Left lung (tissue), 14 donors: Measurements from ENCODE around the gene SETD2. TPM values are rescaled to one million over a fixed set of nuclear protein-coding genes. Genes with fewer than 3 reads are reported as not detected.
"Not testable (repeated sequence)": the region's sequence is repeated elsewhere in the genome, so short reads cannot be mapped to it uniquely, and the experiment has no call there.

Experiments used
- ATAC-seq: fragments of 200-7000 bp; cut with Tn5 transposase; one replicate; pipeline ENCODE4 v1.9.1; 2020; ENCODE audit warnings: moderate library complexity
- DNase-seq, 4 donors: peaks; one replicate each; pipeline ENCODE4 v3.0.0-alpha.2; 2013 to 2020
- H3K27ac ChIP-seq, 2 donors: fragments of 200-600 bp; sonication (generic) in 1 of 2; one replicate each; pipeline versions ENCODE4 v1.5.0 to v1.8.0; 2020 to 2021
- H3K27me3 ChIP-seq, 2 donors: fragments of 200-600 bp; sonication (generic) in 1 of 2; one replicate each; pipeline versions ENCODE4 v1.5.0 to v1.8.0; 2020 to 2021
- H3K36me3 ChIP-seq, 2 donors: fragments of 200-600 bp; sonication (generic) in 1 of 2; one replicate each; pipeline versions ENCODE4 v1.5.0 to v1.8.0; 2020 to 2021
- H3K4me1 ChIP-seq, 2 donors: fragments of 200-600 bp; one replicate each; pipeline ENCODE4 v1.8.0; 2021
- H3K4me3 ChIP-seq, 2 donors: fragments of 200-600 bp; sonication (generic) in 1 of 2; one replicate each; pipeline versions ENCODE4 v1.5.0 to v1.8.0; 2020 to 2021; ENCODE audit warnings: mild to moderate bottlenecking in 1 of 2
- H3K9me3 ChIP-seq, 2 donors: fragments of 200-600 bp; sonication (generic) in 1 of 2; one replicate each; pipeline versions ENCODE4 v1.5.0 to v1.8.0; 2020 to 2021
- CTCF ChIP-seq, 2 donors: fragments of 200-600 bp; sonication (generic) in 1 of 2; IDR thresholded peaks; one replicate each; pipeline versions ENCODE4 v1.5.0 to v1.8.0; 2021; ENCODE audit warnings: antibody characterized with exemption in 2 of 2
- intact Hi-C, 2 donors: fragments of 100-400 bp; cut with DNase I; formaldehyde crosslinking; loops; one replicate each; pipeline versions ENCODE4 v1.11.2 to v1.14.2; 2022
- long read RNA-seq, 12 donors: library from polyadenylated mRNA in 2 of 12; unstranded in 2 of 12; transcript quantifications; one replicate each; pipeline ENCODE4 v2.0.0 and lab custom pipeline, GENCODE V29; 2019 to 2026
- polyA plus RNA-seq, 6 donors: library from polyadenylated mRNA; unstranded; fragments of 120-200 nt; gene quantifications; one replicate each; pipeline ENCODE4 v1.2.1, GENCODE V29; 2013; ENCODE audit not compliant: insufficient read length in 6 of 6
- total RNA-seq, 2 donors: library from RNA; stranded (reverse); fragmentation: NEBNext Ultra II Directional; extraction: Animal tissue kit (Norgen Biotek cat#: 25700); gene quantifications; one replicate each; pipeline ENCODE4 v1.2.1, GENCODE V29; 2021
- donor health status: DM: no; HTN: yes; CAD: no.
- donor health status: DM: no; HTN: no; CAD: no.

Gene SETD2
- total RNA-seq (10 to 100 TPM; 40.1 to 43.8 TPM), polyA plus RNA-seq (10 to 100 TPM; 57.2 to 68.9 (median 63.3) TPM)
- long read RNA-seq, donor 1, partial matches to known transcripts = 38 of 39 reads
- long read RNA-seq, donor 1, other reads (novel, unspliced or antisense) = 0 of 39 reads
- long read RNA-seq, donor 2, partial matches to known transcripts = 6 of 29 reads
- long read RNA-seq, donor 2, other reads (novel, unspliced or antisense) = 23 of 29 reads
- long read RNA-seq, donor 3, partial matches to known transcripts = 14 of 14 reads
- long read RNA-seq, donor 3, other reads (novel, unspliced or antisense) = 0 of 14 reads
- long read RNA-seq, donor 4, partial matches to known transcripts = 1 of 1 reads
- long read RNA-seq, donor 4, other reads (novel, unspliced or antisense) = 0 of 1 reads
- long read RNA-seq, donor 5, partial matches to known transcripts = 28 of 47 reads
- long read RNA-seq, donor 5, other reads (novel, unspliced or antisense) = 19 of 47 reads
- long read RNA-seq, donor 6, partial matches to known transcripts = 0 of 7 reads
- long read RNA-seq, donor 6, other reads (novel, unspliced or antisense) = 7 of 7 reads
- long read RNA-seq, donor 7, partial matches to known transcripts = 7 of 8 reads
- long read RNA-seq, donor 7, other reads (novel, unspliced or antisense) = 0 of 8 reads
- long read RNA-seq, donor 8, partial matches to known transcripts = 32 of 32 reads
- long read RNA-seq, donor 8, other reads (novel, unspliced or antisense) = 0 of 32 reads
- long read RNA-seq, donor 9 = 0 reads
- long read RNA-seq, donor 10 = 0 reads
- long read RNA-seq, donor 11, partial matches to known transcripts = 31 of 36 reads
- long read RNA-seq, donor 11, other reads (novel, unspliced or antisense) = 5 of 36 reads
- long read RNA-seq, donor 12, partial matches to known transcripts = 16 of 16 reads
- long read RNA-seq, donor 12, other reads (novel, unspliced or antisense) = 0 of 16 reads

- peaks cover 29 to 53% of the 10 kb centered on the region in 2 donors for H3K4me1 ChIP-seq
- TF ChIP-seq CTCF (IDR thresholded peaks at IDR 0.05) = peak; percentile 15 to 35
- intact Hi-C loops = no loop called here
- ATAC-seq = peak; percentile 96
- no peaks in the 10 kb centered on the region for H3K9me3 ChIP-seq
- H3K27ac ChIP-seq = peak within 1 kb of the TSS; percentile 95 to 98
- no peaks in the 10 kb centered on the region for H3K36me3 ChIP-seq
- no peaks in the 10 kb centered on the region for H3K27me3 ChIP-seq
- H3K4me3 ChIP-seq = peak within 1 kb of the TSS; percentile 97 to 99
- DNase-seq = peak; percentile 81 to 98 (median 94)
These were observed at the start of gene SETD2 for GRCh38 chr3:47164007-47164881. Gene SETD2, minus strand, starts transcription at chr3:47164113. Its CDS starts 189 bp downstream, at chr3:47163924.

- Histone ChIP-seq H3K27me3 (no peaks in the 10 kb centered on the region), H3K27ac (no peak overlapping the region), H3K4me1 (no peaks in the 10 kb centered on the region), H3K9me3 (no peaks in the 10 kb centered on the region), H3K36me3 (no peaks in the 10 kb centered on the region), H3K4me3 (no peak overlapping the region)
- ATAC-seq (no peak), DNase-seq (no peak)
- intact Hi-C loops = no loop called here
- TF ChIP-seq CTCF (IDR thresholded peaks at IDR 0.05) = no peak
These were observed 47.0 kb upstream of the SETD2 start for GRCh38 chr3:47210863-47211405.

- H3K4me1 ChIP-seq, H3K4me3 ChIP-seq, H3K36me3 ChIP-seq, H3K27me3 ChIP-seq, intact Hi-C loops, DNase-seq, H3K9me3 ChIP-seq, ATAC-seq, H3K27ac ChIP-seq: not testable (repeated sequence)
These were observed 42.1 kb upstream of the SETD2 start for GRCh38 chr3:47206022-47206421.

GRCh38 chr3:47204875-47205274 lies 41.0 kb upstream of the SETD2 start:
- Histone ChIP-seq H3K27me3 (no peaks in the 10 kb centered on the region), H3K9me3 (no peaks in the 10 kb centered on the region), H3K36me3 (no peaks in the 10 kb centered on the region), H3K4me3 (no peak overlapping the region), H3K4me1 (no peaks in the 10 kb centered on the region), H3K27ac (no peak overlapping the region)
- TF ChIP-seq CTCF (IDR thresholded peaks at IDR 0.05) = no peak
- DNase-seq (no peak), ATAC-seq (no peak)
- intact Hi-C loops = no loop called here

- intact Hi-C loops = no loop called here
- H3K4me1 ChIP-seq = no peaks in the 10 kb centered on the region
- H3K27me3 ChIP-seq = no peaks in the 10 kb centered on the region
- no peaks in the 10 kb centered on the region for H3K9me3 ChIP-seq
- DNase-seq (no peak), ATAC-seq (no peak)
- no peak overlapping the region for H3K27ac ChIP-seq
- TF ChIP-seq CTCF (IDR thresholded peaks at IDR 0.05) = no peak
- no peaks in the 10 kb centered on the region for H3K36me3 ChIP-seq
- H3K4me3 ChIP-seq = no peak overlapping the region
These were observed 38.6 kb upstream of the SETD2 start for GRCh38 chr3:47202542-47202941.
